GM21723 (cell line): ENCODE results near the gene TMA7.

Experiments
- ATAC-seq: cut with Tn5 transposase; IDR thresholded peaks from one replicate; pipeline ENCODE4 v1.9.1; 2021; ENCODE audit warnings: mild to moderate bottlenecking, moderate library complexity; ENCODE audit not compliant: unreplicated experiment

Gene TMA7

DNA sequence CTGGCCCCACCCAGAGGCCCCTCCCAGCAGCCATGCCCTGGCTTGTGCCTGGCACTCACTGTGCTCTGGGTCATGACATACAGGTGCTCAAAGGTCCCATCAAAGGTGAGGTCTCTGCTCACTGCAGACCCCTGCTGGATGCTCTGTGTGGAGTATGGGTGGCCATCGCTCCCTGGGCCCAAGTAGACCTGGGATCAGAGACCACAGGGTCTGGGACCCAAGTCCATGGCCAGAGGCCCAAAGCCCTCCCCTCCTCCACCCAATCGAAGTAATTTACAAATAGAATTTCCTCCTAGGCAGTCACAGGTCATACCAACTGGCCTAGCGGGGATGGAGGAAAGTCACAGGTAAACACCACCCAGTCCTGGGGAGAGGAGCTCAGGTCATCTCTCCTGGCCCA lies 17.8 kb upstream of the TMA7 start:
- ATAC-seq: no peak

DNA sequence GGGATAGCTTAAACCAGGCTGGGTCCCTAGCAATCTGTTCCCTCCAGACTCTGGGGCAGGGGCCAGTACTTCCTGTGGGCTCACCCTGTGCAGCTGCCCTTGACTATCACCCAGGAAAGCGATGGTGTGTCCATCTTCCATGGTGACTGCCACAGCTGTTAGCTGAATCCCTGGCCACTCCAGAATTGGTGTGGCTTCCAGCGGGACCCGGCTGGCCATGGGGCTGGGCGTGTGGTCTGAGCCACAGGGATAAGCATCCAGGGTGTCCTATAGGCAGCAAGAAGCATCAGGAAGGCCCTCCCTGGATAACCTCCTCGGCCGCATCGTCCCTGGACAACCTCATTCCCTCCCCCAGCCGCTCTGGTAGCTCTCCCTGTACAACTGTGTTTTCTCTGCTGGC lies 17.4 kb upstream of the TMA7 start:
- ATAC-seq: no peak

DNA sequence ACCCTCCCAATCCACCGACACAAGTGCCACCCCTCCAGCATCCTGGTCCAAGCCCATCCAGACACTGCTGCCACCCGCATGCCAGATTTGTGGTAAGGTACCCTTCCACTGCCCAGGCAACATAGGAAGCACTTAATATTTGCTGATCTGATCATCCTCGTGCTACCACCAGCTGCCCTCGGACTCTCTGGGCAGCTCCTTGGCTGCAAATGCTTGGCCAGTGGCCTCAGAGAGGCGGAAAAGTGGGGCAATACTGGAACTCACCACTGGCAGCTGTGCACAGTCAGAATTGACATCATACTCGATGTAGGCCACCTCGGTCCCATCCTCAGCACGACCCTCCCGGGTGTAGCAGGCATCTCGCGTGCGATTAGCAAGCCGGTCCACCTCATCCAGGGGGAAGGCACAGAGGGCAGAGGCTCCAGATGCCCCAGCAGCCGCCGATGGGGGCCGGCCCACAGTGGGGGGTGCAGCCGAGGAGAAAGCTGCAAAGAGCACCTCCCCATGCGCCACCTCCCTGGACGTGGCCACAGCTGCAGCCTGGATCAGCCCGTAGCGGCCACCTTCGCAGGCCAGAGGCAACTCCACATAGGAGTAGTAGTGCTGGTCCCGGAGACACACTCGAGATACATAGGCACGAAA lies 16.7 kb upstream of the TMA7 start:
- no peak for ATAC-seq

DNA sequence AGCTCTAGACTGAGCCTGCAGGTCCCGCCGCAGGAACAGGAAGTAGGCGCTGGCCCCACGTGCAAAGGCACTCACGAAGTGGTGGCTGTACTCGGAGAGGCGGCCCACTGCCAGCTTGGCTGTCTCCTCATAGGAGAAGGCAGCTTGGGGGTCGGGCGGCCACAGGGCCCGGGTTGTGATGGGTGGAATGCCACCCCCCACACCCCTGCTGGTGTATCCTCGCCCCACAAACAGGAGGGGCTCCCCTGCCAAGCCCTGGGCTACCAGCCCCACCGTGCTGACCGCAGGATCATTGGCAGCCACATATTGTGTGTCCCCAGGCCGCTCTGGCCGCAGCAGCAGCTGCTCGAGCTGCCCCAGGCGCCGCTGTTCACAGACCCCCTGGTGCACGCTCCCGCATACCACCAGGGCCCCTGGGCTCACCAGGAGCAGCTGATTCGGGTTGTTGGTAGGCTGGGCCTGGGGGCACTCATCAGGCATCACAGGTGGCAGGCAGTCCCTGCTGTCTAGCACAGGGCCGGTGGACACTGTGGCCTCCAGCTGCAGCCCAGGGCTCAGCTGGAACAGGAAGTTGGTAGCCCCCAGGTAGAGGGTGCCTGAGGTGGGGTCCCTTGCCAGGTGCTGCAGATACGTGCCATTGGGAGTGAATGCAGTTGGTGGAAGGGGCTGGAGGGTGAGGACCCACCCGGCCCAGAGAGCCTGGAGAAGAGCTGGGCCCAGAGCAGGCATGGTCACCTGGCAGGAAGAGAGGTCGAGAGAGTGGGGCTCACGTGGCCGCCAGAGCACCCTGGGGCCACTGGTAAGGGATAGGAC lies 16.0 kb upstream of the TMA7 start:
- ATAC-seq: no peak

DNA sequence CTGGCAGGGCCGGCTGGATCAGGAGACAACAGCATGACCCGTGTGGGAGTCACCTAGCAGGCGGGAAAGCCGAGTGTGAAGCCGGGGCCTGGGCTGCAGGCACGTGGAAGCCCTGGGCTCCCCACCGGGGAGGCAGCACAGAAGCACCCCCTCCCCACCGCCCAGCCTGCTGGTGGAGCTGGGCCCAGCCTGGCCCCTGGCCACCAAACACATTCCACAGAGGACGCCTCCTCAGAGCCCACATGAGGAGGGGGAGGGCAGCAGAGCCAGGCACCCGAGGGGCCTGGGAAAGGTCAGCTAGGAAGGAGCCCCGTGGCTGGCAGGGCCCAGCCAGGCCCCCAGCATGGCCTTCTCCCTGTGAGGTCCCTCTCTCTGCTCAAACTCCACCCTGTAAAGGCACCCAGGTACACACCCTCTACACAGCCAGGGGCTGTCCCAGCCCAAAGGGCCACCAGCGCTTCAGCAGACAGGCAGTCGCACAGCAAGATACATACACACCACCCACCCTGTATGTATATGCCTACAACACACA lies 14.7 kb upstream of the TMA7 start:
- ATAC-seq: no peak

DNA sequence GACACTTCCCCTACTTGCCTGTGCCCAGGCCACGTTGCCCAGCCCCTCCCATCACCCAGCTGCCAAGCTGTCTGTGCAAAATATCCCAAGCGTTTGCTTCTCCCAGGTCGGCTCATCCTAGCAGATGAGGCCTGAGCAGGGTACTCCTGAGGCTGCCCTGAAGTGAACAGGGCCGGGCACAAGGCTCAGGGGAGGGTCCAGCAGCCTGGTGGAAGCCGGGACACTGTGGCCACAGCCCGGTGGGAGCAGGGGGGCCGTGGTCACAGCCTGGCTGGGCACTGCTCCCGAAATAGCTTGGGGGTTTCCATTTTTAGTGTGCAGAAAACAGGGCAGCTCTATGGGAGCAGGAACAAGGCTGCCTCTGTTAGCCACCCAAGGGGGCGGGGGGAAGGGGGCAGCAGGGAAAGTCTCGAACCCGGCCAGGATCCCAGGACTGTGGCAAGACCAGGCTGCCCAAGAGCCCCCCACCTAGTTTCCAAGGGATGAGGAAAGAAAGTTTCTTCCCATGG lies 13.6 kb upstream of the TMA7 start:
- no peak for ATAC-seq

DNA sequence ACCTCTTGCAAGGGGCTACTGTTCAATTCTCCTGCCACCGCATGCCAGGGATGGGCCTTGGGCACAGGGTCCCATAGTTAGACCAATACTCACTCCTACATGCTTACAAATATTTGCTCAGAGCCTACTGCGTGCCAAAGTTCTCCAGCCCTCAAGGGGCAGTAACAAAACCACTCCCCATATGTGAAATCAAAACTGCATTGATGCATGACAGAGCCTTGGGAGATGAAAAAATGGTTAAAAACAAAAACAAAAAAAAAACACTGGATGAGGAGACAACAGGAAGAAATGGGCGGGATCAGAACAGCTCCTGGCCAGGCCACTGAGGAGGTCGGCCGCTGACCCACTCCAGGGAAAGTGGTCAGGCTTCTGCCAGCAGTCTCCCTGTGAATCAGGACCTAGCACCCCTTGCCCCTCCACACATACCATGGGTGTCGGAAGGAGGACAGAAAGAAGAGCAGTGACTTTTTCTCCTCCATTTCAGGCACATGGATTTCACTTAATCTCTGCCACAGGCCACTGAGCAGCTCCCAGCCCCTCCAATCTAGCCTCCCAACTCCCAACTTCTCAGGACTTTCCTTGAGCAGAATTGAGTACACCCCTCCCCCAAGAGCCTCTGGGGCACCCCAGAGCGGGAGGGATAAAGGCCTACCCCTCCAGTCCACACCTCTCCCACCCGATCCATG lies 13.0 kb upstream of the TMA7 start:
- no peak for ATAC-seq

DNA sequence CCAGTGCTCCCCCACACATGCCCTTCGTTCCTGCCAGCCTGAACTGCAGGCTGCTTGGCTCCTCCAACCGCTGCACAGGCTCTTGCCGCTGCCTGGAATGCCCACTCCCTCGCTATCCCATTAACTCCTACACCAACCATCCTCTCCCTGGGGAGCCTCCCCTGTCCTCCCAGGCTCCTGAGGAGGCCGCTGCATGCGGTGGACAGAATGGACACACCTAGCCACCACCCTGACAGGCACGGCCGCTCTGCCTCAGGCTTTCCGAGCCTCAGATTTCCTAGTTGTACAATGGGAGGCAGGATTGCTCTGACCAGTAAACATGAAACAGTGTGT lies 12.5 kb upstream of the TMA7 start:
- ATAC-seq: no peak

DNA sequence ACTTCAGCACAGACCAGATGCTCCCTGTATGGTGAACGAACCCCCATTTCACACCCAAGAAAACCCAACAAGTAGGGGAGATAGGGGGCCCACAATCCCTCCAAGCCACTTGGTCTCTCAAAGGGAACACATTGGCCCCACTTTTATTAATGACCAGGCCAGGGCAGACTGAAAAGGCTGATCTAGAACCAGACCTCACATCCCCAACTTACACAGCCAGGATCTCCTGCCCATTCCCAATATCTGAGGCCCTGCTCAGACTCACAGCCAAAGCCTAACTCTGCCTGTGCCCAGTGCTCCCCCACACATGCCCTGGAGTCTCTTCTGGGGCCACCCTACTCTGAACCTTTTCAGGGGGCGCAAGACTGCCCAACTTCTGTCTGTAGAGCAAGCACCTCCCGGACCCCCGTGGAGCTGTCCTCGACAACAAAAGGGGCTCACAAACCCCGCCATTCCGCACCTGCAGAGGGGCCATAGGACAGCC lies 11.9 kb upstream of the TMA7 start:
- ATAC-seq: no peak

- ATAC-seq: peak; percentile 33
Observed at GRCh38 chr3:48428572-48429316, 11.3 kb upstream of the TMA7 start.

DNA sequence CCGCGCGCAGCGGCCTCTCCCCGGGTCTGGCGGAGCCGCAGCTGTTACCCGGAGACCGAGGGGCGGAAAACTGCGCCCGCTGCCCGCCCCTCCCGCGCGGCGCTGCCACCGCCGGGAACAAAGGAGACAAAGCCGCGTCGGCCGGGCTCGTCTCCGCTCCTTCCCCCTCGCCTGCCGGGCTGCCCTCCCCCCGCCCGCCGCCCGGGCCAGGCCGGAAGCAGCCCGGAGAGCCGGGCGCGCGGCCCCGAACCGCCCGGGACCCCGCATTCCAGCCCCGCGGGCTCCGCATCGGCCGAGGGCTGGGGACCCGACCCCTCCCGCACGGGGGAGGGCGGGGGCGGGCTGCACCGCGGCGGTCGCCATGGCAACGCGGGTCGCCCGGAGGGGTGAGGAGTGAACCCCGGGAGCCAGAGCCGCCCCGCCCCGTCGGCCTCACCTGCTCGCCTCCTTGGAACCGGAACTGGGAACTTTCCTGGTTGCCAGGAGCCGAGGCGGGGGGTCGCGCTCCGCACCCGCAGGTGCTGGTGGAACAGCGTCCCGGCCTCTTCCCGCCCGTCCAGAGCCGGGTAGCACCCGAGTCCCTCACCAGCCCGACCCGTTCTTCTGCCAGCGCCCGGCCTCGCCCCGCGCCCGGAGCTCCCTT lies 10.6 kb upstream of the TMA7 start:
- ATAC-seq: peak; percentile 48

- ATAC-seq: no peak
Observed at GRCh38 chr3:48429960-48430707, 9.9 kb upstream of the TMA7 start, which contains the start of gene PLXNB1. Gene PLXNB1 (minus strand): TSS chr3:48430086. CDS start chr3:48424611, 5,475 bp downstream.

DNA sequence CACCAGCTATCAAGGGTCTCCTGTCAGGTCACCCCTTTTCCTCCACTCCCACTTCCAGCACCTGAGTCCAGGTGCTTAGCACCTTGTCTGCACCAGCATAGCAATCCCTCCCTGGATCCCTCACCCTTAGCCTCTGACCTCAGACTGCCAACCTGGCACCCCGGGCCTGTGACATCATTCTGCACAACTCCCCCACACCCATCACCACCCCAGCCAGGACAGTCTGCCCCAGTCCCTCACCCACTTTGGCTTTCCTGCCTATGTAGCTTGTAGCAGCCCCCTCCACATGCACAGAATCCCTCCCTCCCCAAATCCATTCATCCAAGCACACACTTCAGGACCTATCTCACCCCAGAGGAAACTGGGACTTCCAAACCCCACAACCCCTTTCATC lies 9.4 kb upstream of the TMA7 start:
- ATAC-seq: no peak

DNA sequence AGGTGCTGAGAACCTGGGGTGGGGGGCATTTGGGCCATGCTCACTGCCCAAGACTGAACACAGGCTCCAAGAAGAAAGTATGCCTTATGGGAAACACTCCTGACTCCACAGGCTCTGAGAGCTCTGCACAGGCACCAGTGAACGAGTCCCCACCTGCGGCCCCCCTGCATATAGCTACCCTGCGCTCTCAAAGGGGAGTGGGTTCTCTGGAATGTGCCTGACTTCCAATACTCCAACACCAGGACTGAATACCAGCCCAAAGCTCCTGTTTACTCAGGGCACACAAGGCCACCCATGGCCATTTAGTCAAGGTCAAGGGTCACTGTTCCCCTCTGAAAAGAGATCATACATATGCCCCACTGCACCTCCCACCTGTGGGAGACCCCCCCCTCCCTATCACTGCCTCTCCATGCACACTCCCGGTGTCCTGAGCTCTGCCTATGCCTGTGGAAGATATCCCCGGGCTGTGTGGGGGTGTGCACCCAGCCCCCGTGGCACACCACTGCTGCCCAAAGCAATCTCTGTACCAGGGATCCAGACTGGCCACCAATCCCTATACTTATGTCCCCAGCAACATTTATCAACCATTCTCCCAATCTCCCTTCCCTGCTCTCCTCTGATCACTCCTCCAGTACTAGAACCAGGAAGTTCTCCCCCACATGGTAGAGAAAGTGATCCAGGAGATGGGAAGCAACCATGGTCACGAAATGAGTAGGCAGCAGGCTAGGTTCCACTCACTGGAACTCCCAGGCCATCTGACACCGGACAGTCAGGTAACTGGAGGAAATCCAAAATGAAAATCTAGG lies 8.6 kb upstream of the TMA7 start:
- no peak for ATAC-seq

GRCh38 chr3:48432411-48433371 lies 7.4 kb upstream of the TMA7 start:
- no peak for ATAC-seq

- ATAC-seq: no peak
Observed at GRCh38 chr3:48433472-48434118, 6.5 kb upstream of the TMA7 start.

DNA sequence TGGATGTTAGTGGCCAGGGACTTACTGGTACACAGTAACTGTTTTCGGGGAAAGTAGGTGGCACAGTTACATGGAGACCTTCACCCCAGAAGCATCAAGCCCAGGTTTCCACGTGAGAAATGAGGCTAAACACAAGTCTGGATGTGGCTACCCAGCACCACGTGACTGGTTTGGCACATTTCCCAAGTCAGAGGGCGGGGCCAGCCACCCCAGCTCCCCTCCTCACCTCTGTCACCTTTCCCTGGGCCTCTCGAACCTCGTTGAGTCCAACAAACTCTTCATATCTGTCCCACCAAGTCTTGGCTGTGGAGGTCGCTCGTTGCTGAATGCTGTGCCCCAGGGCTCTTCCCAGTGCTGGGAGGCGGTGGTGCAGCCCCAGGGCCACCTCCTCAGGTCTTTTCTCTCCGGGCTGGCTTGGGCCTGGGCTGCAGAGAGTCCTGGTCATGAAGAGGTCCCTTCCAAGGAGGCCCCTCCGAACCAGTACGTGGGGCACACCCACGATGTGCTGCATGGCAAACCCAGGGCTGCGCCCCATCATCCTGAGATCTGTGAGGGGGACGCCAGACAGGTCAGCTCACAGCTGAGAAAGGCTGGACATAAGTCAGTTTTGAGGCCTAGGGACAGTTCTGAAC lies 5.3 kb upstream of the TMA7 start:
- no peak for ATAC-seq
